GM23248 (cell line): Measurements from ENCODE around the gene MCRIP2. TPM values are rescaled to one million over a fixed set of nuclear protein-coding genes. Genes with fewer than 3 reads are reported as not detected.
A peak's percentile ranks its signal among the peaks of the same experiment; 100 is the strongest.

Source experiments
- DNase-seq: peaks from one replicate; pipeline ENCODE4 v3.0.0-alpha.2; 2015
- H2AFZ ChIP-seq: fragments of 200-600 bp; sonication (generic); 2 replicates; pipeline ENCODE4 v1.6.1; 2016; ENCODE audit warnings: antibody characterized with exemption
- H3F3A ChIP-seq: fragments of 200-600 bp; sonication (generic); 2 replicates; pipeline ENCODE4 v1.6.1; 2016; ENCODE audit warnings: mild to moderate bottlenecking, antibody characterized with exemption, mixed run types; ENCODE audit not compliant: insufficient read depth
- H3K27ac ChIP-seq: fragments of 200-600 bp; sonication (generic); 2 replicates; pipeline ENCODE4 v1.5.1; 2016; ENCODE audit warnings: mild to moderate bottlenecking
- H3K27me3 ChIP-seq: fragments of 200-600 bp; sonication (generic); replicated peaks from 2 replicates; pipeline ENCODE4 v1.6.1; 2016; ENCODE audit warnings: mild to moderate bottlenecking; ENCODE audit not compliant: insufficient read depth
- H3K36me3 ChIP-seq: fragments of 200-600 bp; sonication (generic); 2 replicates; pipeline ENCODE4 v1.6.1; 2016; ENCODE audit warnings: low read depth, mild to moderate bottlenecking
- H3K4me1 ChIP-seq: fragments of 200-600 bp; sonication (generic); 2 replicates; pipeline ENCODE4 v1.6.1; 2016; ENCODE audit warnings: mild to moderate bottlenecking; ENCODE audit not compliant: insufficient read depth
- H3K4me2 ChIP-seq: fragments of 200-600 bp; sonication (generic); one replicate; pipeline ENCODE4 v1.6.1; 2016; ENCODE audit warnings: mild to moderate bottlenecking; ENCODE audit not compliant: unreplicated experiment
- H3K4me3 ChIP-seq: fragments of 200-600 bp; sonication (generic); 2 replicates; pipeline ENCODE4 v1.5.1; 2016; ENCODE audit warnings: mild to moderate bottlenecking
- H3K79me2 ChIP-seq: fragments of 200-600 bp; sonication (generic); 2 replicates; pipeline ENCODE4 v1.6.1; 2016; ENCODE audit warnings: mild to moderate bottlenecking; ENCODE audit not compliant: insufficient read depth
- H3K9ac ChIP-seq: fragments of 200-600 bp; sonication (generic); 2 replicates; pipeline ENCODE4 v1.6.1; 2016; ENCODE audit warnings: mild to moderate bottlenecking
- H3K9me2 ChIP-seq: fragments of 200-600 bp; sonication (generic); 2 replicates; pipeline ENCODE4 v1.6.1; 2016; ENCODE audit warnings: mixed run types, mild to moderate bottlenecking, moderate library complexity; ENCODE audit not compliant: insufficient read depth
- H3K9me3 ChIP-seq: fragments of 200-600 bp; sonication (generic); one replicate; pipeline ENCODE4 v1.6.1; 2017; ENCODE audit warnings: low read depth
- H4K20me1 ChIP-seq: fragments of 200-600 bp; sonication (generic); 2 replicates; pipeline ENCODE4 v1.6.0; 2016; ENCODE audit not compliant: insufficient read depth
- EZH2 ChIP-seq: fragments of 200-600 bp; sonication (generic); IDR thresholded peaks from 2 replicates; pipeline ENCODE4 v1.6.1; 2018; ENCODE audit warnings: antibody characterized with exemption, mild to moderate bottlenecking; ENCODE audit not compliant: insufficient read depth, poor library complexity, severe bottlenecking
- EZH2phosphoT487 ChIP-seq: fragments of 200-600 bp; sonication (generic); IDR thresholded peaks from 2 replicates; pipeline ENCODE4 v1.6.1; 2018; ENCODE audit warnings: antibody characterized with exemption, moderate library complexity, mild to moderate bottlenecking, low read depth; ENCODE audit not compliant: insufficient read depth
- WGBS, 2 experiments: methylation state at CpG; one replicate each; pipeline ENCODE4 v1.1.6; 2015 to 2017; ENCODE audit warnings: low lambda C conversion rate in 2 of 2, low coverage in 1 of 2; ENCODE audit errors: missing lambda C conversion rate in 2 of 2; 5-methylcytosine and 5-hydroxymethylcytosine counted together
- in situ Hi-C: fragments of 300-500 bp; cut with MboI; formaldehyde crosslinking; loops from 2 replicates; pipeline ENCODE4 v1.15.0; 2020
- polyA plus RNA-seq: library from polyadenylated mRNA; unstranded; fragments of >200 nt; fragmentation: Nextera tagmentation; extraction: Ambion mirVana; gene quantifications from 2 replicates; pipeline ENCODE4 v1.2.1, GENCODE V29; 2016
- total RNA-seq: library from RNA; depleted of rRNA; stranded (reverse); fragments of >200 nt; shearing (Covaris generic); gene quantifications from 2 replicates; pipeline ENCODE4 v1.2.3, GENCODE V29; 2014

The MCRIP2 gene
- total and polyA plus RNA-seq, 2 experiments from 2014 or later, result 22.6 to 30.4 TPM

DNA sequence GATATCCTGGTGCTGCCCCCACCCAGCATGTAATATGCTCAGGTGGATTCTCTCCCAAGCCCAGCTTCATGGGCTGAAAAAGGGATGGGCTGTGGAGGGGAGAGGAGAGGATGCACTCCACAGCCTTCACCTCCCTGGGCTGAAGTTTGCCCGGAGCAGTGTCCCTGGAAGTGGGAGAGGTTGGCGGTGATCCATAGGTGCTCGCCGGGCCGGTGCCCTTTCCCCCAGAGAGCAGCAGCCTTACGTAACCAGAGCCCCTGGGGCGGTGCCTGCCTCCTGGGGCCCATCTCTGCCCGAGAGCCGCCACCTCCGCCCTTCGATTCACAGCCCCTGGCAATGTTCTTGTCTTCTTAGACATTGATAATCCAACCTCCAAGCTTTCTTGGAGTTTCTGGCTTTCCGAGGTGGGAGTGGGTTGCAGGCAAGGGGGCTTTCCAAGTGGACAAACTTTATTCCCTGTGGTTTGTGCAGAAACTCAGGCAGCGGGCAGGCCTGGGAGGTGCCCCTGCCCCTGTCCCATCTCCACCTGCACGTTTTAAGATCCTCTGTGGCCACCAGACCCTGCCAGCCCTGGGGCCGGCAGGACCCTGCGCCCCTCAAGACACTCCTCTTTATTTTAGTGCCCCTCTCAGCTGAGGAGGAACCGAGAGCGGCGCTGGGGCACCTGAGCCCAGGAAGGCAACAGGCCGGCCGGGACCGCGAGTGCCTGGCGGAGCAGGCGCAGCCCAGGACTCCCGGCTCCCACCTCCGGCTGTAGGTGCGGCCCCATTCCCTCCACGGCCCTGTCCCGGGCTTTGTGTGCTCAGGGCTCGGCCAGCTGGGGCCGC lies 4.4 kb downstream of the MCRIP2 start:
- no peak for DNase-seq
- H3F3A ChIP-seq, result no peaks in the 10 kb centered on the region
- H3K9ac ChIP-seq, result no peak overlapping the region
- H3K9me2 ChIP-seq, result no peaks in the 10 kb centered on the region
- no peak overlapping the region for H2AFZ ChIP-seq
- peaks cover 38% of the 10 kb centered on the region for H3K79me2 ChIP-seq
- 68 to 72% methylated on average over 26 to 32 of the region's 32 CpGs for WGBS, 2 experiments
- no peaks in the 10 kb centered on the region for H3K27me3 ChIP-seq
- H4K20me1 ChIP-seq, result no peaks in the 10 kb centered on the region
- no peak overlapping the region for H3K4me3 ChIP-seq
- H3K9me3 ChIP-seq, result no peaks in the 10 kb centered on the region
- H3K4me2 ChIP-seq, result no peak overlapping the region
- in situ Hi-C loops, result no loop called here
- H3K36me3 ChIP-seq, result no peaks in the 10 kb centered on the region
- TF ChIP-seq EZH2 (no peak), EZH2phosphoT487 (no peak)
- H3K27ac ChIP-seq, result no peak overlapping the region
- H3K4me1 ChIP-seq, result peaks cover 4% of the 10 kb centered on the region; the same call in 1 of the 2 replicates

DNA sequence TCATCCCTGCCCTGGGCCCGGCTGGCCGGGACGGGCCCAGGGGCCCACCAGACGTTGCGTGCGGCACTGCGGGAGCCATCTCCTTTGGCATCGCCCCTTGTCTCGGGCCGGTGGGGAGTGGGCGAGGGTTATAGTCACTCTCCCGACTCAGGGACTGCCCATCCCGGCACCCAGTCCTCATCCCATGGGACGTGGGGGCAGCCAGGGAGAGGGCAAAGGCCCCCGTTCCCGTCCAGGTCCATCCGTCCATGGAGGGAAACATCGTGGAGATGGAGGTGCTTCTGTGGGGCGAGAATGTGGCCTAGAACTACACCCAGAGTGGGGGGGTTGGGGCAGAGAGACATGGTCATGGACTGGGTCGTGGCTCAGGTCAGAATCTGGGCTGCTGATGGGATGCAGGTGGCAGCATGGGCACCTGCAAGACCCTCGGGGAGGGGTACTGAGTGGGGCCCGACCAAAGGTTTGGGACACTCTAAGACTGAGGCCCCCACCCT lies 5.1 kb downstream of the MCRIP2 start:
- no peaks in the 10 kb centered on the region for H4K20me1 ChIP-seq
- H2AFZ ChIP-seq, result no peak overlapping the region
- H3K4me2 ChIP-seq, result no peak overlapping the region
- H3K4me1 ChIP-seq, result peaks cover 4% of the 10 kb centered on the region; the same call in 1 of the 2 replicates
- WGBS, 2 experiments, result 77 to 81% methylated on average over 12 to 22 of the region's 22 CpGs
- no peak overlapping the region for H3K27ac ChIP-seq
- in situ Hi-C loops, result no loop called here
- no peak overlapping the region for H3K9ac ChIP-seq
- H3K9me3 ChIP-seq, result no peaks in the 10 kb centered on the region
- H3K36me3 ChIP-seq, result no peaks in the 10 kb centered on the region
- no peaks in the 10 kb centered on the region for H3F3A ChIP-seq
- peaks cover 38% of the 10 kb centered on the region for H3K79me2 ChIP-seq
- no peak for DNase-seq
- TF ChIP-seq EZH2, result no peak
- no peak for TF ChIP-seq EZH2phosphoT487
- no peak overlapping the region for H3K4me3 ChIP-seq
- no peaks in the 10 kb centered on the region for H3K27me3 ChIP-seq
- no peaks in the 10 kb centered on the region for H3K9me2 ChIP-seq

DNA sequence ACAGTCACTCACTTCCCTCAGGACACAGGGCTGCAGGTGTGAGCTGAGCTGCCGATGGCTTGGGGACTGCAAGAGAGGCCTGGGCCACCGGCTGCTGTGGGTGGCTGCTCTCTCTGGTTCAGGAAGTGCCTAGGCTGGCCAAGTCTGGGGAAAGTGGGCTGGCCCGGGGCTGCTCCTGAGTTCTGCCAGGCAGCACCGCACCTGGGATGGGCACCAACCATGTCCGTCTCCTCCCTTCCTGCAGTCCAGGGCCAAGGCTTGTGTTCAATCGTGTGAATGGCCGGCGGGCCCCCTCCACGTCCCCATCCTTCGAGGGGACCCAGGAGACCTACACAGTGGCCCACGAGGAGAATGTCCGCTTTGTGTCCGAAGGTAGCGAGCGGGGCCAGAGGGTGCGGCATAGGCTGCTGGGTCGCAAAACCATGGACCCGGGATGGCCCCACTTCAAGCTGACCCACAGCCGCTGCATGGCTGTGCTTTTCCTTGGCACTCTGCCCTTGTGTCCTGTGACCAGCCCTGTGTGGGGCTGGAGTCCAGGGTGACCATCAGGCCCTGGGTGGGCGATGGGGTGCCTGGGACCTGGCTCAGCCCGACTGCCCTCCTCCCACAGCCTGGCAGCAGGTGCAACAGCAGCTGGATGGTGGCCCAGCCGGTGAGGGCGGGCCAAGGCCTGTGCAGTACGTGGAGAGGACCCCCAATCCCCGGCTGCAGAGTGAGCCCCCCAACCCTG lies 5.7 kb downstream of the MCRIP2 start:
- DNase-seq, result no peak
- Histone ChIP-seq H4K20me1 (no peaks in the 10 kb centered on the region), H3K27me3 (no peaks in the 10 kb centered on the region), H3K27ac (0 out of 2 replicates have a peak overlapping the region, but pooled peaks have one; percentile 79), H2AFZ (no peak overlapping the region), H3K4me3 (no peak overlapping the region), H3K9me3 (no peaks in the 10 kb centered on the region), H3K4me2 (peak overlapping the region; percentile 97), H3K4me1 (peaks cover 4% of the 10 kb centered on the region; the same call in 1 of the 2 replicates), H3K9me2 (no peaks in the 10 kb centered on the region), H3K9ac (peak overlapping the region; percentile 94), H3K36me3 (no peaks in the 10 kb centered on the region), H3F3A (no peaks in the 10 kb centered on the region), H3K79me2 (peaks cover 38% of the 10 kb centered on the region)
- in situ Hi-C loops, result no loop called here
- WGBS, 2 experiments, result 77 to 90% methylated on average over 19 to 25 of the region's 25 CpGs
- TF ChIP-seq EZH2 (no peak), EZH2phosphoT487 (no peak)

DNA sequence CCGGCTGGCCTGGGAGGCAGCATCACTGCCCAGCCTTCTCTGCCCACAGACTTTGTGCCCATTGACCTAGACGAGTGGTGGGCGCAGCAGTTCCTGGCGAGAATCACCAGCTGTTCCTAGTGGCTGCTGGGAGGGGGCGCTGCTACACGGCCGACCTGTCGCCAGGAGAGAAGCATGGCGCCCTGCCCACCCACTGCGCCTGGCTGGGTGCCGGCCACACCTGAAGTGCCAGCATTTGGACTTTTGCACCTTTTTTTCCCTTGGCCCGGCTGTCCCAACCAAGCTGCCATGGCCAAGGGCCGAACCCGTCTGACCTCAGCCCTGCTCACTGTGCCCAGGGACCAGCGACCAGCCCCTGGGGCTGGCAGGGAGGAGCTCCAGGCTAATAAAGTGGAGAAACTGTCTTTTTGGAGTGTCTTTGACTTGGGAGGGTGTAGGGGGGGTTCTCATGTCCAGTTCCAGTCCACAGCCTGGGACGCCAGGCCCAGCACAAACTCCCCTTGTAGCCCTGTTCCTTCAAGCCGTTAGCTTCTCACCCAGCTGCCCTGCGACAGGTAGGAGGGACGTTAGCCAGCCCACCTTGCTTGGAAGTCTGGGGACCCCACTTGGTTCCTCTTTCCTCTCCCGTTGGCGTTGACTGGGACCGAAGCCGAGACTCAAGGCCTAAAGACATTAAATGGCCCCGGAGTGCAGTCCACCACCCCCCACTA lies 6.6 kb downstream of the MCRIP2 start:
- H3K4me1 ChIP-seq, result no peaks in the 10 kb centered on the region; the same call in 1 of the 2 replicates
- peak overlapping the region; percentile 86 for H3K4me3 ChIP-seq
- peak; percentile 61 for DNase-seq
- H3K9me2 ChIP-seq, result no peaks in the 10 kb centered on the region
- H3K9ac ChIP-seq, result peak overlapping the region; percentile 94
- peak overlapping the region; percentile 97 for H3K4me2 ChIP-seq
- peak overlapping the region; percentile 64 for H2AFZ ChIP-seq
- no peaks in the 10 kb centered on the region for H3F3A ChIP-seq
- TF ChIP-seq EZH2phosphoT487 (no peak), EZH2 (no peak)
- no peaks in the 10 kb centered on the region for H3K9me3 ChIP-seq
- H3K36me3 ChIP-seq, result no peaks in the 10 kb centered on the region
- in situ Hi-C loops, result no loop called here
- H4K20me1 ChIP-seq, result no peaks in the 10 kb centered on the region
- WGBS, 2 experiments, result 14 to 19% methylated on average over 22 to 24 of the region's 24 CpGs
- H3K27ac ChIP-seq, result peak overlapping the region; percentile 79
- H3K27me3 ChIP-seq, result no peaks in the 10 kb centered on the region
- peaks cover 33% of the 10 kb centered on the region for H3K79me2 ChIP-seq
